ENCODE measurements around the gene GDF10. TPM values are rescaled to one million over a fixed set of nuclear protein-coding genes. Genes with fewer than 3 reads are reported as not detected.
A peak's percentile ranks its signal among the peaks of the same experiment; 100 is the strongest.

The GDF10 gene
- total and polyA plus RNA-seq, 7 donors = 0.03 to 0.58 (median 0.14) TPM; not detected in 2

DNA sequence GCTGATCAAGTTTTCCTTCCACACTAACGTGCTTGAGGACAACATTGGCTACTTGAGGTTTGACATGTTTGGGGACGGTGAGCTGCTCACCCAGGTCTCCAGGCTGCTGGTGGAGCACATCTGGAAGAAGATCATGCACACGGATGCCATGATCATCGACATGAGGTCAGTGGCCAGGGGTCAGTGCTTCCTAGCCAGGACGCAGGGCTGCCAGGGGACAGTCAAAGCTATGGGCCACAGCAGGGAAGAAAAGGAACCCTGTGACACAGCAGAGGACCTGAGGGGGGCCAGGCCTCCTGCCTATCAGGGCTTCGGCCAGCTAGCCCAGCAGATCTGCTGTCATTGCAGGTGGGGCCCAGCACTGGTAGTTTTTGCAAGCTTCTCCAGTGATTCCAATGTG, 53.4 kb downstream of the GDF10 start:
- H3K27ac ChIP-seq = no peak overlapping the region
- DNase-seq (peak in 1 of 2 donors; percentile 36), ATAC-seq (no peak)
- WGBS, 3 donors = 88% methylated on average over 6 of the region's 6 CpGs
- intact Hi-C loops (cut with DNase I) = no loop called here
- H3K9me3 ChIP-seq = no peaks in the 10 kb centered on the region
- H3K4me3 ChIP-seq = no peak overlapping the region
- no peaks in the 10 kb centered on the region for H3K27me3 ChIP-seq (ENCODE audit: insufficient read depth in 3 of 3, low read length in 2 of 3)
- H3K36me3 ChIP-seq (ENCODE audit: insufficient read depth in 1 of 2, low read depth in 1 of 2) = no peaks in the 10 kb centered on the region
- H3K4me1 ChIP-seq = no peaks in the 10 kb centered on the region
- TF ChIP-seq, protein P1, sequence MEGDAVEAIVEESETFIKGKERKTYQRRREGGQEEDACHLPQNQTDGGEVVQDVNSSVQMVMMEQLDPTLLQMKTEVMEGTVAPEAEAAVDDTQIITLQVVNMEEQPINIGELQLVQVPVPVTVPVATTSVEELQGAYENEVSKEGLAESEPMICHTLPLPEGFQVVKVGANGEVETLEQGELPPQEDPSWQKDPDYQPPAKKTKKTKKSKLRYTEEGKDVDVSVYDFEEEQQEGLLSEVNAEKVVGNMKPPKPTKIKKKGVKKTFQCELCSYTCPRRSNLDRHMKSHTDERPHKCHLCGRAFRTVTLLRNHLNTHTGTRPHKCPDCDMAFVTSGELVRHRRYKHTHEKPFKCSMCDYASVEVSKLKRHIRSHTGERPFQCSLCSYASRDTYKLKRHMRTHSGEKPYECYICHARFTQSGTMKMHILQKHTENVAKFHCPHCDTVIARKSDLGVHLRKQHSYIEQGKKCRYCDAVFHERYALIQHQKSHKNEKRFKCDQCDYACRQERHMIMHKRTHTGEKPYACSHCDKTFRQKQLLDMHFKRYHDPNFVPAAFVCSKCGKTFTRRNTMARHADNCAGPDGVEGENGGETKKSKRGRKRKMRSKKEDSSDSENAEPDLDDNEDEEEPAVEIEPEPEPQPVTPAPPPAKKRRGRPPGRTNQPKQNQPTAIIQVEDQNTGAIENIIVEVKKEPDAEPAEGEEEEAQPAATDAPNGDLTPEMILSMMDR (IDR thresholded peaks at IDR 0.05) = no peak

- DNase-seq (peak in 1 of 2 donors; percentile 34), ATAC-seq (no peak)
- H3K4me1 ChIP-seq = no peaks in the 10 kb centered on the region
- 65 to 74% (median 65%) methylated on average over 4 of the region's 4 CpGs for WGBS, 3 donors
- H3K9me3 ChIP-seq = no peaks in the 10 kb centered on the region
- no peaks in the 10 kb centered on the region for H3K27me3 ChIP-seq (ENCODE audit: insufficient read depth in 3 of 3, low read length in 2 of 3)
- TF ChIP-seq, protein P1 (IDR thresholded peaks at IDR 0.05) = no peak
- no peak overlapping the region for H3K27ac ChIP-seq
- intact Hi-C loops (cut with DNase I) = no loop called here
- no peaks in the 10 kb centered on the region for H3K36me3 ChIP-seq (ENCODE audit: insufficient read depth in 1 of 2, low read depth in 1 of 2)
- H3K4me3 ChIP-seq = no peak overlapping the region
Observed at GRCh38 chr10:47354165-47354564, 54.2 kb downstream of the GDF10 start.

GRCh38 chr10:47354900-47355299, 54.9 kb downstream of the GDF10 start:
- 69 to 88% (median 81%) methylated on average over 1 of the region's 1 CpG for WGBS, 3 donors
- Histone ChIP-seq H3K27me3 (ENCODE audit: insufficient read depth in 3 of 3, low read length in 2 of 3) (no peaks in the 10 kb centered on the region), H3K36me3 (ENCODE audit: insufficient read depth in 1 of 2, low read depth in 1 of 2) (no peaks in the 10 kb centered on the region), H3K27ac (no peak overlapping the region), H3K9me3 (no peaks in the 10 kb centered on the region), H3K4me1 (no peaks in the 10 kb centered on the region), H3K4me3 (no peak overlapping the region)
- intact Hi-C loops (cut with DNase I) = no loop called here
- ATAC-seq (no peak), DNase-seq (no peak)
- TF ChIP-seq, protein P1 (IDR thresholded peaks at IDR 0.05) = no peak

DNA sequence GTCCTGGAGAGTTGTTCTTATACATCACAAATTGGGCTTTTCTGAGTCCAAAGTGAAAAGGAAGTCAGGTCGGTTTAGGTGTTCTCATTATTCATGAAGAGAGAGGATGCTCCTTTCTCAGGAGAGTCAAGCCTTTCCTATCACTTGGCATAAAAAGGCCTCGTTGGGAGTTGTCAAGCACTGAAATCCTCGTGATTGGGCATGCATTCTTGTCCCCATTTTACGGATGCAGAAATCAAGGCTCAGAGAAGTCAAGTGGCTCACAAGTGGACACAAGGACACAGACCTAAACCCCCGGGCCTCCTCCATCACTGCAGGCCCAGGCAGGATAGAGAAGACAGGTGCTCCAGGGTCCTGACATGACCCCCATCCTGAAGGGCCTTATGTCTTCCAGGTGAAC, 56.7 kb downstream of the GDF10 start:
- no peaks in the 10 kb centered on the region for H3K36me3 ChIP-seq (ENCODE audit: insufficient read depth in 1 of 2, low read depth in 1 of 2)
- no peaks in the 10 kb centered on the region for H3K4me1 ChIP-seq
- no peak for DNase-seq
- no peak for ATAC-seq
- TF ChIP-seq, protein P1 (IDR thresholded peaks at IDR 0.05) = no peak
- intact Hi-C loops (cut with DNase I) = no loop called here
- H3K27me3 ChIP-seq (ENCODE audit: insufficient read depth in 3 of 3, low read length in 2 of 3) = no peaks in the 10 kb centered on the region
- H3K4me3 ChIP-seq = no peak overlapping the region
- 81 to 87% (median 83%) methylated on average over 5 of the region's 5 CpGs for WGBS, 3 donors
- H3K27ac ChIP-seq = no peak overlapping the region
- no peaks in the 10 kb centered on the region for H3K9me3 ChIP-seq

DNA sequence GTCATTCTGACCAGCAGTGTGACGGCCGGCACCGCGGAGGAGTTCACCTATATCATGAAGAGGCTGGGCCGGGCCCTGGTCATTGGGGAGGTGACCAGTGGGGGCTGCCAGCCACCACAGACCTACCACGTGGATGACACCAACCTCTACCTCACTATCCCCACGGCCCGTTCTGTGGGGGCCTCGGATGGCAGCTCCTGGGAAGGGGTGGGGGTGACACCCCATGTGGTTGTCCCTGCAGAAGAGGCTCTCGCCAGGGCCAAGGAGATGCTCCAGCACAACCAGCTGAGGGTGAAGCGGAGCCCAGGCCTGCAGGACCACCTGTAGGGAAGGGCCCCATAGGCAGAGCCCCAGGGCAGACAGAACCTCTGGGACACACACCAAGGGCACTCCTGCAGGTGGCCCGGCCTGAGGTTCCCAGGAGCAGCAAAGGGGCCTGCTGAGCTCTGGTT, 57.2 kb downstream of the GDF10 start:
- Histone ChIP-seq H3K4me3 (no peak overlapping the region), H3K27ac (no peak overlapping the region), H3K36me3 (ENCODE audit: insufficient read depth in 1 of 2, low read depth in 1 of 2) (no peaks in the 10 kb centered on the region), H3K4me1 (no peaks in the 10 kb centered on the region), H3K9me3 (no peaks in the 10 kb centered on the region), H3K27me3 (ENCODE audit: insufficient read depth in 3 of 3, low read length in 2 of 3) (no peaks in the 10 kb centered on the region)
- DNase-seq (peak in 1 of 2 donors; percentile 37), ATAC-seq (no peak)
- intact Hi-C loops (cut with DNase I) = no loop called here
- TF ChIP-seq, protein P1 (IDR thresholded peaks at IDR 0.05) = no peak
- WGBS, 3 donors = 91 to 94% (median 91%) methylated on average over 12 of the region's 12 CpGs
